ENCODE data around the gene XRCC6. TPM values are rescaled to one million over a fixed set of nuclear protein-coding genes. Genes with fewer than 3 reads are reported as not detected.

XRCC6 gene
- total RNA-seq, 2 experiments from 2014 or later, result 162 TPM

GRCh38 chr22:41690476-41690875 is 69.4 kb downstream of the XRCC6 start:
- ChIA-PET CTCF (no interaction called here), POLR2A (interaction anchor here (2.4 kb wide), 1 partner anchor 249 kb away, joined by 33 read pairs; no protein-coding TSS in a partner anchor)
- H3K4me3 ChIP-seq (ENCODE audit: low read length), result no peak overlapping the region
- Mint-ChIP-seq H3K4me3 (peak overlapping the region; percentile 85), H3K9me3 (no peaks in the 10 kb centered on the region), H3K36me3 (ENCODE audit: low read depth) (peaks cover 15% of the 10 kb centered on the region), H3K4me1 (ENCODE audit: low read depth) (peaks cover 40% of the 10 kb centered on the region), H3K27me3 (no peaks in the 10 kb centered on the region), H3K27ac (peak overlapping the region; percentile 99)
- intact Hi-C loops (cut with DNase I, micrococcal nuclease), result loop anchor here in 1 of 2 experiments (10.0 kb wide), 1 partner anchor 164 kb away; no protein-coding TSS in a partner anchor
- TF ChIP-seq CTCF (IDR thresholded peaks at IDR 0.05), result no peak
- H3K27ac ChIP-seq (ENCODE audit: low read depth in 1 of 2, low read length in 2 of 2), result no peak overlapping the region
- H3K4me1 ChIP-seq (ENCODE audit: insufficient read depth, low read length), result peaks cover 34% of the 10 kb centered on the region
- H3K27me3 ChIP-seq (ENCODE audit: control insufficient read depth in 1 of 2, insufficient read depth in 2 of 2, low read length in 2 of 2), result no peaks in the 10 kb centered on the region
- H3K36me3 ChIP-seq (ENCODE audit: insufficient read depth, low read length), result peaks cover 8% of the 10 kb centered on the region
- no peak for ATAC-seq (ENCODE audit: poor library complexity)
- no peak for DNase-seq
- no peaks in the 10 kb centered on the region for H3K9me3 ChIP-seq (ENCODE audit: control insufficient read depth in 1 of 2, insufficient read depth in 1 of 2, low read length in 2 of 2)

DNA sequence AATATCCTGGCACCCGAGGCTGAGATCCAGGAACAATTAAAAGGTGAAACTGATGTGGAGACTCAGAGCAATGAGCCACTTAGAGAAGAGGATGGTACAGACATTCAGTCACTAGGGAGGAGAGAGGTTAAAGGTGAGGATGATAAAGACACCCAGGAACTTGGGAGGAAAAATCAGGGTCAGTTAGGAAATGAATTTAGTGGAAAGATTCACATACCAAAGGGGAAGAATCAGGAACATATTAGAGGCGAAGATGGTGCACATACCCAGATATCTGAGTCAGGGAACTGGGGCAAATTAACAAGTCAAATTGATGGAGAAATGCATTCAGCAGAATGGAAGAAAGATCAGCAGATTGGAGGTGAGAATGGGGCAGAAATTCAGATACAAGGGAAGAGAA is 74.1 kb downstream of the XRCC6 start:
- no peaks in the 10 kb centered on the region for H3K27me3 Mint-ChIP-seq
- DNase-seq (no peak), ATAC-seq (ENCODE audit: poor library complexity) (no peak)
- H3K36me3 ChIP-seq (ENCODE audit: insufficient read depth, low read length), result peaks cover 8% of the 10 kb centered on the region
- no peaks in the 10 kb centered on the region for H3K9me3 Mint-ChIP-seq
- H3K4me1 Mint-ChIP-seq (ENCODE audit: low read depth), result peaks cover 22% of the 10 kb centered on the region
- H3K36me3 Mint-ChIP-seq (ENCODE audit: low read depth), result no peaks in the 10 kb centered on the region
- H3K4me1 ChIP-seq (ENCODE audit: insufficient read depth, low read length), result peaks cover 24% of the 10 kb centered on the region
- H3K4me3 ChIP-seq (ENCODE audit: low read length), result no peak overlapping the region
- H3K4me3 Mint-ChIP-seq, result no peak overlapping the region
- ChIA-PET POLR2A (no interaction called here), CTCF (no interaction called here)
- intact Hi-C loops (cut with DNase I, micrococcal nuclease), result loop anchor here (5.0 to 10.0 kb wide), 4 partner anchors 82 to 262 kb away; partner anchors contain the start of gene CCDC134 (in 1 of the 2)
- H3K9me3 ChIP-seq (ENCODE audit: control insufficient read depth in 1 of 2, insufficient read depth in 1 of 2, low read length in 2 of 2), result no peaks in the 10 kb centered on the region
- TF ChIP-seq CTCF (IDR thresholded peaks at IDR 0.05), result no peak
- no peak overlapping the region for H3K27ac Mint-ChIP-seq
- no peak overlapping the region for H3K27ac ChIP-seq (ENCODE audit: low read depth in 1 of 2, low read length in 2 of 2)
- no peaks in the 10 kb centered on the region for H3K27me3 ChIP-seq (ENCODE audit: control insufficient read depth in 1 of 2, insufficient read depth in 2 of 2, low read length in 2 of 2)

DNA sequence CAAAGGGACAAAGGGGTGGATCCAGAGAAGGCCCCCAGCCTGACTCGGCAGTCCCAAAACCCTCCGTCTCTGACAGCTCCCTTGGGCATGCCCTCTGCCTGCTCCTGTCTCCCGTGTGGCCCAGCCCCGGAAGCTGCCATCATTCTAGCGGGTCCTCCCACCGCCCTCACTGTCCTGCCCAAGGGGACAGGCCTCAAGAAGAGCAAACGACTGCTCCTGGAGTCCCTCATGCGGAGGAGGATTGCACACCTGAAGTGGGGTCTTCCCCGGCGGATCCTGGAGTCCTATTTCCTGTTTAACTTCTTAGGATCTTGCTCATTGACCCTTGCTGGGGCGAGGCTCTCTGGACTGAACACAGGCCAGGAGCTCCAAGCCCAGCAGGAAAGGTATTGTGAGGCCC is 75.6 kb downstream of the XRCC6 start:
- no peaks in the 10 kb centered on the region for H3K9me3 Mint-ChIP-seq
- no peak for DNase-seq
- Histone ChIP-seq H3K36me3 (ENCODE audit: insufficient read depth, low read length) (peaks cover 8% of the 10 kb centered on the region), H3K4me3 (ENCODE audit: low read length) (no peak overlapping the region), H3K9me3 (ENCODE audit: control insufficient read depth in 1 of 2, insufficient read depth in 1 of 2, low read length in 2 of 2) (no peaks in the 10 kb centered on the region), H3K27me3 (ENCODE audit: control insufficient read depth in 1 of 2, insufficient read depth in 2 of 2, low read length in 2 of 2) (no peaks in the 10 kb centered on the region), H3K4me1 (ENCODE audit: insufficient read depth, low read length) (peaks cover 24% of the 10 kb centered on the region), H3K27ac (ENCODE audit: low read depth in 1 of 2, low read length in 2 of 2) (no peak overlapping the region)
- no peaks in the 10 kb centered on the region for H3K27me3 Mint-ChIP-seq
- TF ChIP-seq CTCF (IDR thresholded peaks at IDR 0.05), result no peak
- intact Hi-C loops (cut with DNase I, micrococcal nuclease), result loop anchor here (1.0 to 10.0 kb wide), 7 partner anchors 81 to 261 kb away; partner anchors contain the start of gene CCDC134 (in 2 of the 2)
- ATAC-seq (ENCODE audit: poor library complexity), result no peak
- H3K4me1 Mint-ChIP-seq (ENCODE audit: low read depth), result peaks cover 12% of the 10 kb centered on the region
- H3K27ac Mint-ChIP-seq, result no peak overlapping the region
- no peaks in the 10 kb centered on the region for H3K36me3 Mint-ChIP-seq (ENCODE audit: low read depth)
- ChIA-PET CTCF (interaction anchor here (1.1 to 2.8 kb wide), 28 partner anchors 9 to 393 kb away, joined by 3 to 21 read pairs (median 5); partner anchors contain the start of genes CCDC134, NDUFA6, SNU13 and SREBF2), POLR2A (interaction anchor here (1.1 to 4.0 kb wide), 9 partner anchors 8 to 315 kb away, joined by 3 to 63 read pairs (median 8); partner anchors contain the start of genes CCDC134, SNU13 and TEF)
- peak overlapping the region; percentile 59 for H3K4me3 Mint-ChIP-seq

Measured in CD4-positive, alpha-beta T cell (primary cell).